Measurements from ENCODE around the gene SLC20A1.

- TF ChIP-seq POLR2AphosphoS5 (IDR thresholded peaks at IDR 0.05; ENCODE audit: low read depth, low read length) (no peak), REST (IDR thresholded peaks at IDR 0.05; ENCODE audit: insufficient read depth in 1 of 2, low read depth in 2 of 2, low read length in 2 of 2) (no peak)
Observed at GRCh38 chr2:112658301-112658700, 12.6 kb downstream of the SLC20A1 start.

Data from PFSK-1 (cell line).